Measurements from ENCODE around the gene JADE2. TPM values are rescaled to one million over a fixed set of nuclear protein-coding genes. Genes with fewer than 3 reads are reported as not detected.

The JADE2 gene
- total and polyA plus RNA-seq, 8 donors: 6.2 to 109 (median 26.4) TPM

DNA sequence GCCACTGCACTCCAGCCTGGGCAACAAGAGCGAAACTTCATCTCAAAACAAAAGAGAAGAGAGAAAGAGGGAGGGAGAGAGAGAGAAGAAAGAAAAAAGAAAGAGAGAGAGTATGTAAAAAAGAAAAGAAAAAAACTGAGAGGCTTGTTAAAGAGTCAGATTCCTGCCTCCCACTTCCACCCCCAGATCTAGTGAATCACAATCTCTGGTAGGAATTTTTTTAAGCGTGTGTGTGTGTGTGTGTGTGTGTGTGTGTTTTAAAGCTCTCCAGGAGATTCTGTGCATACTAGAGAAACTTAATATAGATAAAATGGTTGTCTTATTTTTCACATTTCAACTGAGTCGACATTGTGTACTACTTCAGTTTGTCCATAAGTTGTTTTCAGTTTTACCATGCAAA is 75.1 kb downstream of the JADE2 start:
- DNase-seq: no peak
- H3K4me3 ChIP-seq: no peak overlapping the region
- H3K27ac ChIP-seq: no peak overlapping the region
- WGBS, 5 donors: 67 to 90% (median 81%) methylated on average over 3 of the region's 3 CpGs
- no peaks in the 10 kb centered on the region for H3K4me1 ChIP-seq
- no peaks in the 10 kb centered on the region for H3K9me3 ChIP-seq
- TF ChIP-seq POLR2A (IDR thresholded peaks at IDR 0.05) (no peak), POLR2AphosphoS5 (IDR thresholded peaks at IDR 0.05) (no peak)
- H3K27me3 ChIP-seq: no peaks in the 10 kb centered on the region
- peaks cover 18 to 49% (median 41%) of the 10 kb centered on the region in 4 donors for H3K36me3 ChIP-seq
- intact Hi-C loops (cut with DNase I; ENCODE audit: low total_unique reads): no loop called here

DNA sequence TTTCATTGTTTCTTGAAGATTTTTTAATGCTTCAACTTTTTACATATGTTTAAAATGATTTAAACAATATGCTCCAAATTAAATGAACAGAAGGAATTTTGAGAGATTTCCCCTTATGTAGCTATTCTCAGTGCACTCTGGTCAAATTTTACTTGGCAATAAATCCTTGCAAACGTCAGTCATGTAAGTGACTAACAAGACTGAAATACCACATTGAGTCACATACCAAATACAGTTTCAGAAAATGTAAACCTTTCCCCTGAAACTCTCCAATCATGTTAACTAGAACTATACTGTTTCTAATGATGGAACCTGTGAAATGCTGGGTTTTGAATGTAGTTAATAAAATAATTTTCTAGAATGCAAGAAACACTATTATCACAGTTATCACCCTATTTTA is 77.6 kb downstream of the JADE2 start:
- Histone ChIP-seq H3K27me3 (no peaks in the 10 kb centered on the region), H3K9me3 (no peaks in the 10 kb centered on the region), H3K4me3 (no peak overlapping the region), H3K27ac (no peak overlapping the region), H3K4me1 (peaks cover 0 to 2% (median 0%) of the 10 kb centered on the region in 4 donors), H3K36me3 (peaks cover 41 to 74% (median 65%) of the 10 kb centered on the region in 4 donors)
- intact Hi-C loops (cut with DNase I; ENCODE audit: low total_unique reads): no loop called here
- WGBS, 5 donors: 25 to 47% (median 40%) methylated on average over 1 of the region's 1 CpG
- TF ChIP-seq POLR2AphosphoS5 (IDR thresholded peaks at IDR 0.05) (no peak), POLR2A (IDR thresholded peaks at IDR 0.05) (no peak), EP300 (IDR thresholded peaks at IDR 0.05) (no peak)
- TF ChIP-seq, protein P1, sequence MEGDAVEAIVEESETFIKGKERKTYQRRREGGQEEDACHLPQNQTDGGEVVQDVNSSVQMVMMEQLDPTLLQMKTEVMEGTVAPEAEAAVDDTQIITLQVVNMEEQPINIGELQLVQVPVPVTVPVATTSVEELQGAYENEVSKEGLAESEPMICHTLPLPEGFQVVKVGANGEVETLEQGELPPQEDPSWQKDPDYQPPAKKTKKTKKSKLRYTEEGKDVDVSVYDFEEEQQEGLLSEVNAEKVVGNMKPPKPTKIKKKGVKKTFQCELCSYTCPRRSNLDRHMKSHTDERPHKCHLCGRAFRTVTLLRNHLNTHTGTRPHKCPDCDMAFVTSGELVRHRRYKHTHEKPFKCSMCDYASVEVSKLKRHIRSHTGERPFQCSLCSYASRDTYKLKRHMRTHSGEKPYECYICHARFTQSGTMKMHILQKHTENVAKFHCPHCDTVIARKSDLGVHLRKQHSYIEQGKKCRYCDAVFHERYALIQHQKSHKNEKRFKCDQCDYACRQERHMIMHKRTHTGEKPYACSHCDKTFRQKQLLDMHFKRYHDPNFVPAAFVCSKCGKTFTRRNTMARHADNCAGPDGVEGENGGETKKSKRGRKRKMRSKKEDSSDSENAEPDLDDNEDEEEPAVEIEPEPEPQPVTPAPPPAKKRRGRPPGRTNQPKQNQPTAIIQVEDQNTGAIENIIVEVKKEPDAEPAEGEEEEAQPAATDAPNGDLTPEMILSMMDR (IDR thresholded peaks at IDR 0.05): no peak
- DNase-seq: no peak

DNA sequence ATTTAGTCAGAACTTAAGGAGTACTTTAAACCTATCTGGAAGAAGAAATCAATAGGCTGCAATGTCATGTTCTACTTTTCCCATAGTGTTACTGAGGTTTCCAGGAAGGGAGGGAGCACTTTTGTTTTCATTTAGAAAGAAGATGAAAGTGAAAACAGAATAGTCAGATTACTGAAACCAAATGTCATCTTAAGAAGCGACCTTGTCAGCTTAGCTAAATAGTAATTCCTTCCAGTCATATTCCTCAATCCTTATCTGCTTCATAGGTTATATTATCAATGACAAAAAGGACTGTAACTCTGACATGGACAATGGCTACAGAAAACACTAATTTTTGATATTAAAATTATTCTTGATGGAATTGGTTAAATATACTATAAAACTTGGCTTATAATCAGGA is 79.4 kb downstream of the JADE2 start:
- DNase-seq: no peak
- no peak overlapping the region for H3K4me3 ChIP-seq
- H3K9me3 ChIP-seq: no peaks in the 10 kb centered on the region
- no peaks in the 10 kb centered on the region for H3K27me3 ChIP-seq
- intact Hi-C loops (cut with DNase I; ENCODE audit: low total_unique reads): no loop called here
- H3K27ac ChIP-seq: peak overlapping the region in 1 of 5 donors; percentile 39
- WGBS, 5 donors: 46 to 61% (median 54%) methylated on average over 1 of the region's 1 CpG
- H3K36me3 ChIP-seq: peaks cover 49 to 92% (median 84%) of the 10 kb centered on the region in 4 donors
- no peak for TF ChIP-seq EP300 (IDR thresholded peaks at IDR 0.05)
- TF ChIP-seq, protein P1 (IDR thresholded peaks at IDR 0.05): no peak
- no peak for TF ChIP-seq POLR2AphosphoS5 (IDR thresholded peaks at IDR 0.05)
- TF ChIP-seq POLR2A (IDR thresholded peaks at IDR 0.05): no peak
- peaks cover 0 to 12% (median 9%) of the 10 kb centered on the region in 4 donors for H3K4me1 ChIP-seq

DNA sequence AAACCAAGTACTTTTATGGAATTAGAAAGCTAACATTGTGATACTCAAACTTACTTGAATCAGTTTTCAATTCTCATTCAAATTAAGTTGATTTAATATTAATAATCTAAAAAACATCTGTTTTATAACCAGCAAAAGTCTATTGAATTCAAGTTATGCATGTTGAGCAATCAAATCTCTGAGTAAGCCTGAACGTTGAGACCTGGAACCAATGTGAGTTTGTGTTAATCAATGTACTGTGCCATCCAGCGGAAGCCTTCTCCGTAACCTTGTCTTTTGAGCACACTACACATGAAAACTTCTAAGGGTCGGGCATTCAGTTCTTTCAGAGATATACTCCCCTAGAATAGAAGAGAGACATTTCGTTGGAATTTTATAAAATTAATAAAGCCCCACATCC is 81.3 kb downstream of the JADE2 start:
- Histone ChIP-seq H3K9me3 (no peaks in the 10 kb centered on the region), H3K27ac (peak overlapping the region in 1 of 5 donors; percentile 10), H3K27me3 (no peaks in the 10 kb centered on the region), H3K36me3 (peaks cover 55 to 97% (median 96%) of the 10 kb centered on the region in 4 donors), H3K4me1 (peaks cover 0 to 19% (median 15%) of the 10 kb centered on the region in 4 donors), H3K4me3 (no peak overlapping the region)
- 85 to 92% (median 89%) methylated on average over 5 of the region's 5 CpGs for WGBS, 5 donors
- DNase-seq: no peak
- TF ChIP-seq POLR2A (IDR thresholded peaks at IDR 0.05): no peak
- no peak for TF ChIP-seq EP300 (IDR thresholded peaks at IDR 0.05)
- TF ChIP-seq POLR2AphosphoS5 (IDR thresholded peaks at IDR 0.05): no peak
- TF ChIP-seq, protein P1 (IDR thresholded peaks at IDR 0.05): no peak
- intact Hi-C loops (cut with DNase I; ENCODE audit: low total_unique reads): no loop called here

DNA sequence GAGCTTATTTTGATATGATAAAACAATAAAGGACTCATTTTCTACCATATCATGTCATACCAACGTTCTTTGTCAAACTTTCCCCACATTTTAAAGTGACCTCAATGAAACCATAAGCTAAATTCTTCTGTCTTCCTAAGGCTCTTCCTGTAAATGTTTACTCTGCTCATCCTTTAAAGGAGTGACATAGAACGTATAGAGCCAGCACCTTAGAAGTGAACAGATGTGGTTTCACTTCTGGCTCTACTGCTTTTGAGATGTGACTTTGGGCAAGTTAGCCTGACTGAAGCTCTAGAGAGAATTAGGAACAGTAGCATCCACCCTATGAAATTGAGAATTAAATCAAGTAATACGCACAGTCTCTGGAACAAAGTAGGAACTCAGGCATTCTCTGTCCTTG is 83.1 kb downstream of the JADE2 start:
- Histone ChIP-seq H3K4me3 (peak overlapping the region in 1 of 4 donors; percentile 23), H3K36me3 (peaks cover 53 to 98% (median 88%) of the 10 kb centered on the region in 4 donors), H3K9me3 (no peaks in the 10 kb centered on the region), H3K4me1 (peaks cover 0 to 21% (median 15%) of the 10 kb centered on the region in 4 donors), H3K27me3 (no peaks in the 10 kb centered on the region), H3K27ac (peak overlapping the region in 4 of 5 donors; percentile 37 to 82 (median 62))
- no peak for TF ChIP-seq EP300 (IDR thresholded peaks at IDR 0.05)
- 71 to 77% (median 74%) methylated on average over 3 of the region's 3 CpGs for WGBS, 5 donors
- DNase-seq: no peak
- intact Hi-C loops (cut with DNase I; ENCODE audit: low total_unique reads): no loop called here

Data from stomach (tissue), 9 donors.